HG02970 (cell line): ENCODE data around the gene RNASE8.

Source experiments
- ATAC-seq: cut with Tn5 transposase; IDR thresholded peaks from one replicate; pipeline ENCODE4 v1.9.1; 2021; ENCODE audit warnings: mild to moderate bottlenecking, moderate library complexity, moderate number of reproducible peaks; ENCODE audit not compliant: unreplicated experiment, low FRiP score

Gene RNASE8

DNA sequence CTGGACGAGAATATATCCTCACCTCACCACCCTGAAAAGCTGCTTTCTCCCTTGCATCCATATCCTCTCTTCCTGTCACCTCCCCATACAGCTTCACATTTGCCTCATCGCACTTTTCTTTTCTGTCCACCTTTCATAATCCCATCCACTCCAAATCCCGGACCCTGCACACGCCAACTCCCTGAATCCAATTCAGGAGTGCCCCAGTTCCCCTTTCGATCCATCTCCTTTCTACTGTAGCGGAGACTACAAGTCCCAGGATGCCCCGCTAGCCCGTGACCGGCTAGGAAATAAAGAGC is 45.7 kb downstream of the RNASE8 start:
- ATAC-seq: no peak

DNA sequence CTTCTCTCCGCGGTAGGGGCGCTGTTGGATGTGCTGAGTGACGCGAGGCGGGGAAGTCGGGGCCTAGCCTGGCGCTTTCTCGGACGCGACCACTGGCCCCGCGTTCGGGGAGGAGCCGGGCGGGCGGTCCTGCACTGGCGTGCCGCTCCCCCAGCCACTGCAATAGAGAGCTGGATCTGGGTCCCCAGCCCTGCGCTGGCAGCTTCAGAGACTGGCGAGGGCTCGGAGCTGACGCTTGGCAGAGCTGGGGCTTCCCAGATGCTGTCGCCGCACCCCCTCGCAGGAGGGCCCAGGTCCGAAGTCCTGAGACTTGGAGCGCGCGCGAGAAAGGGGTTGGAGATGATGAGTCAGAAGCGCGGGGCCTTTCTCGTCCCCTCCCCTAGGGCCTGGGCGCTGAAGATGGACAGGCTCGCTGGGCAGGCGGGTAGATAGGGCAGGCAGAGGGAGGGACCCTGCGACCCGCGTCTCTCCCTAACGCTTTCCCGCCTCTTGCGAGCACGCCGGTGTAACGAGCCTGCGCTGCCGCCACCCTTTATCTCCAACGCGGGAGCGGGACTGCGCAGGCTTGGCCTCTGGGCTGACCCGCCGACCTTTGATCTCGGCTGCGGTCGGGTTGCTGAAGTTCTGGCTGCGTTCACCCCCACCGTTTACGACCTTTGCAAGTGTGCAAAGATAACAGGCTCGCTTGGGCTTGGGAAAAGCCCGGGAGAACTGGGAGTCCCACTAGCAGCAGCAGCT is 46.3 kb downstream of the RNASE8 start:
- peak; percentile 88 for ATAC-seq

DNA sequence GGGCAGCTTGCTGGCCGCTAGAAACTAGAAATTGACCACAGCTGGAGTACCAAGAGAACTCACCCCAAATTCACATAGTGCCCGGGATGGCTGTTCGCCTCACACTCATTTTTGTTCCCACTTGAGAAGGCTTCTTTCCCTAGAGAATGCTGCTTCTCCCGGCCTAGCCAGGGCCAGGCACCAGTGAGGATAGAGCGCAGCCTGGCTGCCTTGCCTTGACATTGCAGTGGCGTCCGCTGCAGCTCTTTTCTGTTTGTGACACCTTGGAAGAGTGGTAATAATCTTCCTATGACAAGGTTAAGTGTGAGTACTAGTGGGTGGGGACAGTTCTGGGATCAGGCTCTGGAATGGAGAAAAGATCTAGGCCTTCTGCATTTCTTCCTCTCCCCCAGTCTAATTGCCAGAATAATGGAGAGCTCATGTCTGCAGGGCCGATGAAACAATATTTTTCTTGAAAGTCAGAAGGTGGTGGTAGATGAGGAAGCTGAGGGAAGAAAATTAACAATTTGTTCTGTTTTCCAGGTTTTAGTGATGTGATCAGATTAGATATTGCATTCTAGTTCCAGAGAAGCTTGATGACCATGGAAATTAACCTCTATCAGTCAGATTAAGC is 46.9 kb downstream of the RNASE8 start:
- ATAC-seq: peak; percentile 27

DNA sequence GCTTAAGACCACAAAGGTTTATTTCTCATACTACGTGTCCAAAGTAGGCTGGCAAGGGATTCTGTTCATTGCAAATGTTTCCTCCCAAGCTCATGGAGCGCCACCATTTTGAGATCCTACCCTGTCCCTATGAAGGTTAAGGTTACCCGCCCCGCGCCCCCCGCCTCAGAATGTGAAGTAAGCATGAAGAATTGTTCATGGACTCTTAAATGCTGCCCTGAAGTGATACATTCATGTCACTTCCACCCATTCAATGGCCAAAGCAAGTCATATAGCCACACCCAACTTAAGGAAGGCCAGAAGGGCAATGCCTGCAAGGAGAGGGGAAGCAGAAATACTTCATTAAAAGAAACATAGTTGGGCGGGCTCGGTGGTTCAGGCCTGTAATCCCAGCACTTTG is 47.5 kb downstream of the RNASE8 start:
- no peak for ATAC-seq

DNA sequence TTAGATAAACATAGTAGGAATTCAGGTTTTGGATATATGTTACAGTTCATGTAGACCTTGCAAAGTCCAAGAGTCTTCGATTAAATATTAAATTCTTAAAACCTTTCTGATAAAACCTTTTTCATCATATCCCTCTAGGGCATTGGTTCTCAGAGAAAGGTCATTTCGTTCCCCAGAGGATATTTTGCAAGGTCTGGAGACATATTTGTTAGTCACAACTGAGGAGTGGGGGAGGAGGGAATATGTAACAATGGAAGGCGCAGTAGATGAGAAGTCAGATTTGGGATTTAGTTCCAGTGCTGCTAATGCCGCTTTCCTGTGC is 48.5 kb downstream of the RNASE8 start:
- ATAC-seq: no peak

DNA sequence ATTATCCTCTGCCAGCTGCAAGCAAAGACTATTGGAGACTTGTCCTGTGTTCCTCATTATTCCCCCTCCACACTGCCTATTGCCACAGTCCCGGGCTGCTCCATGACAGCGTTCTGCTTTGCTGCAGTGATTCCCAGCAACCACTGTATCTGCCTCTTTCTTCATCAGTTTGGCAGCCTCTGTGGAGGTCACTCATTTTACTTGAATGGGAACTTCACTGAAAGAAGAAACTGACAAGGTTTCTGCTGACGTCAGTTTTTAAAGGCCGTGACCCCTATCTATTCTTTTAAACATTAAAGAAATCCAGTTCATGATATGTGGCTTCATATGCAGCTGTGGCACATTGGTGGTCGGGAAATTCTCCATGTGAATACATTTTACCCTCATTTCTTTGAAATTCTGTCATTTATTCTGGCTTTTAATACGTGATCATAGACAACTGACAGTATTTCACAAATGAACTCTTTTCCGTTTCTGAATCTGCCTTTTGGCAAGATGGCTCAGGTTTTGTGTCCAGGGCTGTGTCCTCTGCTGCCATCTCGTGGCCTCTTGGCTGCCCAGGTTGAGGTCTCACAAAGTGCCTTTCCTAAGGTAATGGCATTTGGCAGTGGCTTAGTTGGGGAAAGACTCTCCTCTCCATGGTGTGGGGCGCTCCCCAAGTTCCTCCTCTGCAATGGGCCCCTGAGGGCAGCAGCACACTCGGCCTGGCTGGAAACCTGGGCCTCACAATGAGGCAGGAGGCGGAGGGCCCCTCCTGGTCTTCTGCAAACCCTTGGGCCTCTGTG is 49.1 kb downstream of the RNASE8 start:
- no peak for ATAC-seq

DNA sequence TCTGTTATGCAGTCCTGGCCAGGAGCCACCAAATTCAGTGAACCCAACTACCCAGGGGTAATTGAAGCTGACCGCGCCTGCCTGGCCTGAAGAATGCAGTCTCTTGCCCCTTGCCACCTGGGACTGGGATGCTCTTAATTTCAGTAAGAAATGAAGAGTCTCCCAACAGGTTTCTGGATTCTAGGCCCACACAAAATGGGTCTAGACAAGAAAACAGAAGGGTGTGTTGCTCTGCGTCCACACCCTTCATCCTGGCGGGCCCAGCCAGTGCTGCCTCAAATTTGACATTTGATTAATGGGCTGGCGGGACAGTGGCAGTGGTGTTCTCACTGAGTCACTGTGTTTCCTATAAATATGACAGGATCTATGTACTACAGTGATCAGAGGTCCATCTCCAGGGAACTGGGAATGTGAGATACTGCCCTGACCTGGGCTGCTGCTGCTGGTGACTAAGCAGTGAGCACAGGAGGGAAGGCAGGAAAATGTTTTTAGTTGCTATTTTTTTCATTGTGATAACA is 49.7 kb downstream of the RNASE8 start:
- ATAC-seq: no peak
